Measurements from ENCODE around the gene STN1.

DNA sequence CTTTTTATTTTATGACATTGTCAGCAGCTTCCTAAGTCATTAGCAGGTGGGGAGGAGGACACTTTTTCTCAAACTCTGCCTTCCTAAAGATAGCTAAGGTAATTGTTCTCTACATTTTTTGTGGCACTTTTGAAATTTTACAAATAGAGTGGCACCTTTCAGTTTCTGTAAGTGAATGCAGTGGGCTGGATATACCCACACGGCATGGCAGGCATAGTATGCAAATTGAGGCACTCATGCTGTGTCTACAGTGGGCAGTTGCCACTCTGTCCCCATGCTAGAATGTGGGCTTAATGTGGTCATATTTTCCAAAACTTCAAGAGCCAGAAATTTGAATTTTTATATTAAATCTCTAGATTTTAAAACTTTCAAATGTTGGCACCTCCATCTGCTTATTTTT lies 49.8 kb downstream of the STN1 start:
- no peak for TF ChIP-seq RFX5 (IDR thresholded peaks at IDR 0.05; ENCODE audit: borderline replicate concordance, low read depth, low read length)
- no peak for TF ChIP-seq CREB1 (IDR thresholded peaks at IDR 0.05)
- TF ChIP-seq CHD2 (IDR thresholded peaks at IDR 0.05; ENCODE audit: low read length), result no peak
- TF ChIP-seq SRF (IDR thresholded peaks at IDR 0.05; ENCODE audit: low read depth, low read length), result no peak
- no peak for TF ChIP-seq ATF2 (IDR thresholded peaks at IDR 0.05; ENCODE audit: low read length)
- TF ChIP-seq, protein P1, sequence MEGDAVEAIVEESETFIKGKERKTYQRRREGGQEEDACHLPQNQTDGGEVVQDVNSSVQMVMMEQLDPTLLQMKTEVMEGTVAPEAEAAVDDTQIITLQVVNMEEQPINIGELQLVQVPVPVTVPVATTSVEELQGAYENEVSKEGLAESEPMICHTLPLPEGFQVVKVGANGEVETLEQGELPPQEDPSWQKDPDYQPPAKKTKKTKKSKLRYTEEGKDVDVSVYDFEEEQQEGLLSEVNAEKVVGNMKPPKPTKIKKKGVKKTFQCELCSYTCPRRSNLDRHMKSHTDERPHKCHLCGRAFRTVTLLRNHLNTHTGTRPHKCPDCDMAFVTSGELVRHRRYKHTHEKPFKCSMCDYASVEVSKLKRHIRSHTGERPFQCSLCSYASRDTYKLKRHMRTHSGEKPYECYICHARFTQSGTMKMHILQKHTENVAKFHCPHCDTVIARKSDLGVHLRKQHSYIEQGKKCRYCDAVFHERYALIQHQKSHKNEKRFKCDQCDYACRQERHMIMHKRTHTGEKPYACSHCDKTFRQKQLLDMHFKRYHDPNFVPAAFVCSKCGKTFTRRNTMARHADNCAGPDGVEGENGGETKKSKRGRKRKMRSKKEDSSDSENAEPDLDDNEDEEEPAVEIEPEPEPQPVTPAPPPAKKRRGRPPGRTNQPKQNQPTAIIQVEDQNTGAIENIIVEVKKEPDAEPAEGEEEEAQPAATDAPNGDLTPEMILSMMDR (IDR thresholded peaks at IDR 0.05; ENCODE audit: control extremely low read depth in 1 of 3, insufficient read depth in 1 of 3, low read depth in 1 of 3, low read length in 3 of 3), result no peak
- no peak for TF ChIP-seq NRF1 (IDR thresholded peaks at IDR 0.05; ENCODE audit: low read depth, low read length)
- no peak for TF ChIP-seq EZH2 (IDR thresholded peaks at IDR 0.05; ENCODE audit: low read depth, low read length, severe bottlenecking)
- no peak for TF ChIP-seq POLR2AphosphoS5 (IDR thresholded peaks at IDR 0.05; ENCODE audit: low read depth, low read length)
- TF ChIP-seq, protein P2, sequence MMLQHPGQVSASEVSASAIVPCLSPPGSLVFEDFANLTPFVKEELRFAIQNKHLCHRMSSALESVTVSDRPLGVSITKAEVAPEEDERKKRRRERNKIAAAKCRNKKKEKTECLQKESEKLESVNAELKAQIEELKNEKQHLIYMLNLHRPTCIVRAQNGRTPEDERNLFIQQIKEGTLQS (IDR thresholded peaks at IDR 0.05; ENCODE audit: insufficient read depth, low read depth, low read length), result no peak
- TF ChIP-seq BCL11A (IDR thresholded peaks at IDR 0.05; ENCODE audit: low read depth in 2 of 2, low read length in 2 of 2), result no peak
- TF ChIP-seq RAD21 (IDR thresholded peaks at IDR 0.05 in 1 of 2, conservative IDR thresholded peaks at IDR 0.05 in 1 of 2; ENCODE audit: low read depth in 2 of 2, low read length in 2 of 2), result no peak
- no peak for TF ChIP-seq POLR2A (IDR thresholded peaks at IDR 0.05; ENCODE audit: control extremely low read depth in 1 of 2, low read depth in 2 of 2, low read length in 2 of 2)

Measured in H1 (cell line).